Hepatocyte (in vitro differentiated cells): ENCODE measurements around the gene ST8SIA6.

Experiments used
- EZH2 ChIP-seq: fragments of 200-600 bp; sonication (generic); IDR thresholded peaks from 2 replicates; pipeline ENCODE4 v1.6.1; 2016; ENCODE audit warnings: antibody characterized with exemption, mild to moderate bottlenecking, borderline replicate concordance
- EZH2phosphoT487 ChIP-seq: fragments of 200-600 bp; sonication (generic); IDR thresholded peaks from one replicate; pipeline ENCODE4 v1.6.1; 2018; ENCODE audit warnings: antibody characterized with exemption, mild to moderate bottlenecking, low read depth, moderate library complexity; ENCODE audit not compliant: unreplicated experiment, severe bottlenecking
- TF ChIP-seq, protein P1 (sequence below): fragments of 200-600 bp; sonication (generic); IDR thresholded peaks from 2 replicates; pipeline ENCODE4 v1.5.1; 2016; ENCODE audit warnings: antibody characterized with exemption, mild to moderate bottlenecking; ENCODE audit not compliant: poor library complexity

DNA sequence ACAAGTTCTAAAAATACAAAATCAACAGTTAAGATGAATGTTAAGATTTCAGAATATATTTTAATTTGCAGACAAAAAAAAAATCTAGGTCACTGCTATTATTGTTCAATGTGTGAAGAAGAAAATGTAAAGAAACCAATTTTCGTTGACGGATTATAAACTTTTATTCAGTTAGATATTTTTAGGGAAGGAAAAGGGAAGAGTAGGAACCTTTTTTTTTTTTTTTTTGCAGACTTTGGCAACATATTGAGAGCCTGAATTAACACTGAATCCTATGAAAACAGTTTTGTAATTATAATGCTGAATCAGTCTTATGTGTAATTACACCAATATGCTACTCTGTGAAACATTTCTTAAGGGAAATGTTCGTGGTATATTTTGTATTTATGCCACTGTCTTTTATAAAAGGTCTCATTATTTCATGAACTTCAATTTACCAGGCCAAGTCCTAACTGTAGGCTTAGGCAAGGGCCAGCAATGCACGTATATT lies 106.3 kb downstream of the ST8SIA6 start:
- TF ChIP-seq, protein P1, sequence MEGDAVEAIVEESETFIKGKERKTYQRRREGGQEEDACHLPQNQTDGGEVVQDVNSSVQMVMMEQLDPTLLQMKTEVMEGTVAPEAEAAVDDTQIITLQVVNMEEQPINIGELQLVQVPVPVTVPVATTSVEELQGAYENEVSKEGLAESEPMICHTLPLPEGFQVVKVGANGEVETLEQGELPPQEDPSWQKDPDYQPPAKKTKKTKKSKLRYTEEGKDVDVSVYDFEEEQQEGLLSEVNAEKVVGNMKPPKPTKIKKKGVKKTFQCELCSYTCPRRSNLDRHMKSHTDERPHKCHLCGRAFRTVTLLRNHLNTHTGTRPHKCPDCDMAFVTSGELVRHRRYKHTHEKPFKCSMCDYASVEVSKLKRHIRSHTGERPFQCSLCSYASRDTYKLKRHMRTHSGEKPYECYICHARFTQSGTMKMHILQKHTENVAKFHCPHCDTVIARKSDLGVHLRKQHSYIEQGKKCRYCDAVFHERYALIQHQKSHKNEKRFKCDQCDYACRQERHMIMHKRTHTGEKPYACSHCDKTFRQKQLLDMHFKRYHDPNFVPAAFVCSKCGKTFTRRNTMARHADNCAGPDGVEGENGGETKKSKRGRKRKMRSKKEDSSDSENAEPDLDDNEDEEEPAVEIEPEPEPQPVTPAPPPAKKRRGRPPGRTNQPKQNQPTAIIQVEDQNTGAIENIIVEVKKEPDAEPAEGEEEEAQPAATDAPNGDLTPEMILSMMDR: no peak
- TF ChIP-seq EZH2 (no peak), EZH2phosphoT487 (no peak)
